Tibial nerve (tissue), 4 donors: ENCODE data around the gene STAT6. TPM values are rescaled to one million over a fixed set of nuclear protein-coding genes. Genes with fewer than 3 reads are reported as not detected.
A peak's percentile ranks its signal among the peaks of the same experiment; 100 is the strongest.

Experiments used
- DNase-seq, 2 donors: peaks; one replicate each; pipeline ENCODE4 v3.0.0-alpha.2; 2019; ENCODE audit warnings: low spot score in 2 of 2
- H3K27ac ChIP-seq, 4 donors: fragments of 200-600 bp; sonication (generic) in 3 of 4; one replicate each; pipeline ENCODE4 v1.5.1; 2017 to 2019; ENCODE audit warnings: mild to moderate bottlenecking in 1 of 4
- H3K27me3 ChIP-seq, 2 donors: fragments of 200-600 bp; sonication (generic) in 1 of 2; one replicate each; pipeline versions ENCODE4 v1.5.1 to v1.6.0; 2017 to 2019
- H3K36me3 ChIP-seq, 3 donors: fragments of 200-600 bp; sonication (generic); one replicate each; pipeline ENCODE4 v1.5.1; 2018 to 2019
- H3K4me1 ChIP-seq, 4 donors: fragments of 200-600 bp; sonication (generic) in 3 of 4; one replicate each; pipeline ENCODE4 v1.5.1; 2017 to 2019
- H3K4me3 ChIP-seq, 4 donors: fragments of 200-600 bp; sonication (generic) in 3 of 4; one replicate each; pipeline ENCODE4 v1.5.1; 2017 to 2019; ENCODE audit warnings: mild to moderate bottlenecking in 1 of 4, moderate library complexity in 1 of 4
- H3K9me3 ChIP-seq, 4 donors: fragments of 200-600 bp; sonication (generic) in 3 of 4; one replicate each; pipeline ENCODE4 v1.5.1; 2017 to 2019
- EP300 ChIP-seq, 2 donors: sonication (generic); formaldehyde crosslinking; IDR thresholded peaks; one replicate each; pipeline ENCODE4 v1.6.1; 2017; ENCODE audit warnings: antibody characterized with exemption in 2 of 2, mild to moderate bottlenecking in 1 of 2
- POLR2A ChIP-seq, 2 donors: fragments of 450-650 bp; IDR thresholded peaks; one replicate each; pipeline ENCODE4 v1.6.1; 2017; ENCODE audit warnings: antibody characterized with exemption in 2 of 2, mild to moderate bottlenecking in 2 of 2, moderate library complexity in 2 of 2
- WGBS, 2 donors: methylation state at CpG; one replicate each; pipeline ENCODE4 v1.1.5; 2018; 5-methylcytosine and 5-hydroxymethylcytosine counted together
- total RNA-seq, 4 donors: library from RNA; depleted of rRNA; stranded (reverse); fragments of >200 nt; gene quantifications; one replicate each; pipeline ENCODE4 v1.1.0, GENCODE V29; 2016
- TF ChIP-seq, protein P1 (sequence below), 5 experiments: fragments of 200-600 bp in 3 of 5; fragments of 450-650 bp in 2 of 5; sonication (generic) in 3 of 5; IDR thresholded peaks; one replicate each; pipeline ENCODE4 v1.5.1; 2016 to 2019; ENCODE audit warnings: antibody characterized with exemption in 5 of 5, mild to moderate bottlenecking in 3 of 5, moderate library complexity in 2 of 5

Gene STAT6, protein sequence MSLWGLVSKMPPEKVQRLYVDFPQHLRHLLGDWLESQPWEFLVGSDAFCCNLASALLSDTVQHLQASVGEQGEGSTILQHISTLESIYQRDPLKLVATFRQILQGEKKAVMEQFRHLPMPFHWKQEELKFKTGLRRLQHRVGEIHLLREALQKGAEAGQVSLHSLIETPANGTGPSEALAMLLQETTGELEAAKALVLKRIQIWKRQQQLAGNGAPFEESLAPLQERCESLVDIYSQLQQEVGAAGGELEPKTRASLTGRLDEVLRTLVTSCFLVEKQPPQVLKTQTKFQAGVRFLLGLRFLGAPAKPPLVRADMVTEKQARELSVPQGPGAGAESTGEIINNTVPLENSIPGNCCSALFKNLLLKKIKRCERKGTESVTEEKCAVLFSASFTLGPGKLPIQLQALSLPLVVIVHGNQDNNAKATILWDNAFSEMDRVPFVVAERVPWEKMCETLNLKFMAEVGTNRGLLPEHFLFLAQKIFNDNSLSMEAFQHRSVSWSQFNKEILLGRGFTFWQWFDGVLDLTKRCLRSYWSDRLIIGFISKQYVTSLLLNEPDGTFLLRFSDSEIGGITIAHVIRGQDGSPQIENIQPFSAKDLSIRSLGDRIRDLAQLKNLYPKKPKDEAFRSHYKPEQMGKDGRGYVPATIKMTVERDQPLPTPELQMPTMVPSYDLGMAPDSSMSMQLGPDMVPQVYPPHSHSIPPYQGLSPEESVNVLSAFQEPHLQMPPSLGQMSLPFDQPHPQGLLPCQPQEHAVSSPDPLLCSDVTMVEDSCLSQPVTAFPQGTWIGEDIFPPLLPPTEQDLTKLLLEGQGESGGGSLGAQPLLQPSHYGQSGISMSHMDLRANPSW
- total RNA-seq, result 100 to 1,000 TPM; 140 to 247 (median 183) TPM

DNA sequence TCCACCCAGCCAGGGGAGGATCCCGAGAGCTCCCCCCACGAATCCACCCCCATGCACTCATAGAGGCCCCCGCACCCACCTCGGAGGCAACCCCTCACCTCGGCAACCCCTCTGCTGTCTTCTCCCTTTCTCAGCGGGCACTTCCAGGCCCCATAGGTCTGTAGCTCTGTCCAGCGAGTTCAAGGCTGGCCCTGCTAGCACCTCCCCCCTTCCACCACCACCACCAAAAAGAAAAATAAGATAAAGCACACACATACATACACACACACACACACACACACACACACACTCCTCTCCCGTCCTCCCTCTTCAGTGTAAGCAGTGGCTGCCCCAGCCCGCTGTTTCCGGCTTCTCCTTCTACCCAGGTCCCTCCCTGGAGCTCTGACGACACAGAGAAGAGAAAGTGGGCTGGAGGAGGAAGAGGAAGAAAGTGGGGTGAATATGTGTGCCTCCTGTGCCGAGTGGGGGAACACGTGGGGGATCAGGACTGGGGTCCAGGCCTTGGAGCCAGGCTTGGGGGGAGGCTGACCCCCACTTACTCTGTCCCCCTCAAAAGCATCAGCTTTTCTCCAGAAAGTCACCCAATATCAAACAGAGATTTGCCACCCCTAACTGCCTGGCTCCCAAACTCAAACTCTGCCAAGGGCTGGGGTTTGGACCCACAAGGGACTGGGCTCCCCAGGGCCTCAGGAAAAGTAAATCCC, at the start of gene STAT6:
STAT6 (minus strand) TSS at position 332 of the 704 bp plus-strand sequence. CDS start 3,084 bp downstream, outside the sequence.
- Histone ChIP-seq H3K4me3 (peak within 1 kb of the TSS; percentile 53 to 94 (median 68)), H3K4me1 (peaks cover 0 to 49% (median 32%) of the 10 kb centered on the region in 4 donors), H3K27me3 (no peaks in the 10 kb centered on the region), H3K9me3 (no peaks in the 10 kb centered on the region), H3K36me3 (peaks cover 2 to 23% (median 5%) of the 10 kb centered on the region in 3 donors), H3K27ac (peak within 1 kb of the TSS; percentile 99)
- no peak for TF ChIP-seq EP300 (IDR thresholded peaks at IDR 0.05)
- peak; percentile 15 to 79 for TF ChIP-seq POLR2A (IDR thresholded peaks at IDR 0.05)
- TF ChIP-seq, protein P1, sequence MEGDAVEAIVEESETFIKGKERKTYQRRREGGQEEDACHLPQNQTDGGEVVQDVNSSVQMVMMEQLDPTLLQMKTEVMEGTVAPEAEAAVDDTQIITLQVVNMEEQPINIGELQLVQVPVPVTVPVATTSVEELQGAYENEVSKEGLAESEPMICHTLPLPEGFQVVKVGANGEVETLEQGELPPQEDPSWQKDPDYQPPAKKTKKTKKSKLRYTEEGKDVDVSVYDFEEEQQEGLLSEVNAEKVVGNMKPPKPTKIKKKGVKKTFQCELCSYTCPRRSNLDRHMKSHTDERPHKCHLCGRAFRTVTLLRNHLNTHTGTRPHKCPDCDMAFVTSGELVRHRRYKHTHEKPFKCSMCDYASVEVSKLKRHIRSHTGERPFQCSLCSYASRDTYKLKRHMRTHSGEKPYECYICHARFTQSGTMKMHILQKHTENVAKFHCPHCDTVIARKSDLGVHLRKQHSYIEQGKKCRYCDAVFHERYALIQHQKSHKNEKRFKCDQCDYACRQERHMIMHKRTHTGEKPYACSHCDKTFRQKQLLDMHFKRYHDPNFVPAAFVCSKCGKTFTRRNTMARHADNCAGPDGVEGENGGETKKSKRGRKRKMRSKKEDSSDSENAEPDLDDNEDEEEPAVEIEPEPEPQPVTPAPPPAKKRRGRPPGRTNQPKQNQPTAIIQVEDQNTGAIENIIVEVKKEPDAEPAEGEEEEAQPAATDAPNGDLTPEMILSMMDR (IDR thresholded peaks at IDR 0.05), result peak in 2 of 5 experiments; percentile 13 to 43
- WGBS, 2 donors, result 0 to 1% methylated on average over 12 to 13 of the region's 13 CpGs
- DNase-seq, result peak; percentile 74 to 86

DNA sequence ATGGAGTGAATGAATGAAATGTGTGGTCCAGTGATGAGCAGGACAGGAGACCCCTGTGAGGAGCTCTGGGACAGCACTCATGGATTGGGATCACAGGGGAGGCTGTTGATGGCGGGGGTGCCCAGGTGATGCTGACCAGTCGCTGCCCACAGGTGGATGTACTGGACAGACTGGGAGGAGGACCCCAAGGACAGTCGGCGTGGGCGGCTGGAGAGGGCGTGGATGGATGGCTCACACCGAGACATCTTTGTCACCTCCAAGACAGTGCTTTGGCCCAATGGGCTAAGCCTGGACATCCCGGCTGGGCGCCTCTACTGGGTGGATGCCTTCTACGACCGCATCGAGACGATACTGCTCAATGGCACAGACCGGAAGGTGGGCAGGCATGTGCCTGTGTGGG, 49.6 kb upstream of the STAT6 start:
- TF ChIP-seq EP300 (IDR thresholded peaks at IDR 0.05), result no peak
- no peaks in the 10 kb centered on the region for H3K27me3 ChIP-seq
- H3K4me1 ChIP-seq, result peaks cover 0 to 63% (median 20%) of the 10 kb centered on the region in 4 donors
- H3K9me3 ChIP-seq, result no peaks in the 10 kb centered on the region
- H3K4me3 ChIP-seq, result no peak overlapping the region
- 89 to 91% methylated on average over 8 to 14 of the region's 14 CpGs for WGBS, 2 donors
- H3K27ac ChIP-seq, result peak overlapping the region in 2 of 4 donors; percentile 42 to 61
- DNase-seq, result no peak
- peaks cover 6 to 96% (median 22%) of the 10 kb centered on the region in 3 donors for H3K36me3 ChIP-seq

DNA sequence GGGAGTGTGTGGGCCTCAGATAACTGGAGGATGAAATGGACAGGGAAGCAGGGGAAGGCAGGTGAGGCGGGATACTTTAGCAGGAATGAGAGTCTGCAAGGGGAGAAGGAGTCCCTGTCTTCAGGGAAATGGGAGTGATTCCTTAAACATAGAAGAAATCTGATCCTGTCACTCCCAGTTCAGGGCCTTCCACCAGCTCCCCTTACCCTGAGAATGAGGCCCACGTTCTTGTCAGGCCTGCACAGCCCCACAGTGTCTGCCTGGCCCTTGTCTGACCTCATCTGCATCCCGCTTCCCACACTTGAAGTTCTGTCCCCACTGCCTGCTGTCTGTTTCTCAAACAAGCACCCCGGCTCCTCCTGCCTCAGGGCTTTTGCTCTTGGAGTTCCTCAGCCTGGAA, 48.9 kb upstream of the STAT6 start:
- peaks cover 6 to 96% (median 22%) of the 10 kb centered on the region in 3 donors for H3K36me3 ChIP-seq
- DNase-seq, result no peak
- no peaks in the 10 kb centered on the region for H3K27me3 ChIP-seq
- H3K27ac ChIP-seq, result peak overlapping the region in 2 of 4 donors; percentile 61 to 76
- WGBS, 2 donors, result 62 to 79% methylated on average over 4 of the region's 4 CpGs
- TF ChIP-seq POLR2A (IDR thresholded peaks at IDR 0.05), result no peak
- TF ChIP-seq, protein P1 (IDR thresholded peaks at IDR 0.05), result no peak
- no peak for TF ChIP-seq EP300 (IDR thresholded peaks at IDR 0.05)
- H3K4me3 ChIP-seq, result no peak overlapping the region
- H3K9me3 ChIP-seq, result no peaks in the 10 kb centered on the region
- peaks cover 0 to 63% (median 20%) of the 10 kb centered on the region in 4 donors for H3K4me1 ChIP-seq

DNA sequence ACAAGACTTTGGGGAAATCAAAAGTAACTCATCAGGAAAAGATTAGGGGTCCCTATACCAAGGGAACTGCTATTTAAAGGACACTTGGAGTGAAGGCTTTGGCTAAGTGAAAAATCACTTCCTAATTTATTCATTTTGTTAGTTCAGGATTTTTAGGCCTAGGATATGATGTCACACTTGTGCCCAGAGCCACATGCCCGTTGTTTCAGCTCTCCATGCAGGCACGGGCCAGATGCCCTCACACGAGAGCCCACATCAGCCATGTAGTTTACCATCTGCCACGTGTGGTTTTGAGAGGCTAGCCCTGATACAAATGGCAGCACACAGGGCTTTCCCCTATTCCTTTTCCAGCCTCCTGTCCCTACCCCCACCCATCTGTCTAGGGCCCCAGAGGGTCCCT, 48.1 kb upstream of the STAT6 start:
- Histone ChIP-seq H3K27me3 (no peaks in the 10 kb centered on the region), H3K4me1 (peaks cover 0 to 69% (median 24%) of the 10 kb centered on the region in 4 donors), H3K36me3 (peaks cover 6 to 96% (median 22%) of the 10 kb centered on the region in 3 donors), H3K9me3 (no peaks in the 10 kb centered on the region), H3K27ac (peak overlapping the region in 2 of 4 donors; percentile 61 to 76), H3K4me3 (no peak overlapping the region)
- 25 to 42% methylated on average over 4 of the region's 4 CpGs for WGBS, 2 donors
- DNase-seq, result no peak
- TF ChIP-seq, protein P1 (IDR thresholded peaks at IDR 0.05), result no peak
- TF ChIP-seq EP300 (IDR thresholded peaks at IDR 0.05) (peak; percentile 16 to 38), POLR2A (IDR thresholded peaks at IDR 0.05) (no peak)

DNA sequence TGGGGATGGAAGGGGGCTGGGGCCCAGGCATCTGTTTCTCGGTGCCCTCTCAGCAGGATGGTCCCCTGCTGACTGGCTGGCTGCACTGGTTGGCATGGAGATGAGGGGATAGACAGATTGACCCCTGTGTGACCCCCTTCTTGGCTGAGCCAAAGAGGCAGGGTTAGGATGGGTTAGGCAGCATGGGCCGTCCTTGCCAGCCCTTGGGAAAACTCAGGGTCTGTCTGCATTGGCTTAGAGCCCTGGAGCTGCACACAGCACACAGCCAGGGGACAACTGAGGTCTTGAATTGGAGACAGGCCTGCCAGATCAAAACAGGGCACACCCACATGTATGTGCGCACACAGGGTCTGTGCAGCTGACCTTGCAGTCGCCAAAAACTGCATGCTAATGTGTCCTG, 47.5 kb upstream of the STAT6 start:
- TF ChIP-seq POLR2A (IDR thresholded peaks at IDR 0.05), result no peak
- TF ChIP-seq EP300 (IDR thresholded peaks at IDR 0.05), result no peak
- TF ChIP-seq, protein P1 (IDR thresholded peaks at IDR 0.05), result no peak
- no peaks in the 10 kb centered on the region for H3K27me3 ChIP-seq
- no peak for DNase-seq
- no peak overlapping the region for H3K4me3 ChIP-seq
- peaks cover 0 to 76% (median 26%) of the 10 kb centered on the region in 4 donors for H3K4me1 ChIP-seq
- peaks cover 6 to 95% (median 16%) of the 10 kb centered on the region in 3 donors for H3K36me3 ChIP-seq
- peak overlapping the region in 3 of 4 donors; percentile 40 to 76 (median 61) for H3K27ac ChIP-seq
- 13 to 32% methylated on average over 2 to 3 of the region's 4 CpGs for WGBS, 2 donors
- H3K9me3 ChIP-seq, result no peaks in the 10 kb centered on the region
